ENCODE measurements around the gene IGSF6.
"Not testable (repeated sequence)": the region's sequence is repeated elsewhere in the genome, so short reads cannot be mapped to it uniquely, and the experiment has no call there.

Gene IGSF6

GRCh38 chr16:21628772-21629171 is 23.6 kb downstream of the IGSF6 start:
- DNase-seq = no peak

GRCh38 chr16:21628121-21628726 is 24.2 kb downstream of the IGSF6 start:
- no peak for DNase-seq

- peak; percentile 72 to 90 (median 76) for DNase-seq
These were observed 25.6 kb downstream of the IGSF6 start for GRCh38 chr16:21626659-21627277.

GRCh38 chr16:21625026-21625425 is 27.4 kb downstream of the IGSF6 start:
- no peak for DNase-seq

- DNase-seq = no peak
These were observed 29.9 kb downstream of the IGSF6 start for GRCh38 chr16:21622545-21622944.

GRCh38 chr16:21620592-21620991 is 31.8 kb downstream of the IGSF6 start:
- DNase-seq = no peak

- DNase-seq = no peak
These were observed 32.5 kb downstream of the IGSF6 start for GRCh38 chr16:21619765-21620425.

- no peak for DNase-seq
These were observed 34.1 kb downstream of the IGSF6 start for GRCh38 chr16:21618281-21618680.

GRCh38 chr16:21617607-21618006 is 34.8 kb downstream of the IGSF6 start:
- DNase-seq = peak in 1 of 4 experiments; percentile 46

GRCh38 chr16:21614896-21615295 is 37.5 kb downstream of the IGSF6 start:
- no peak for DNase-seq

GRCh38 chr16:21613781-21614180 is 38.6 kb downstream of the IGSF6 start:
- DNase-seq = no peak

GRCh38 chr16:21613361-21613760 is 39.0 kb downstream of the IGSF6 start:
- DNase-seq = no peak

GRCh38 chr16:21611556-21612384 is 40.6 kb downstream of the IGSF6 start:
- peak; percentile 25 to 80 (median 63) for DNase-seq

- peak; percentile 57 to 90 (median 71) for DNase-seq
These were observed 41.2 kb downstream of the IGSF6 start for GRCh38 chr16:21611198-21611555.

- no peak for DNase-seq
These were observed 41.6 kb downstream of the IGSF6 start for GRCh38 chr16:21610766-21611165.

GRCh38 chr16:21610006-21610544 is 42.3 kb downstream of the IGSF6 start:
- DNase-seq = no peak

GRCh38 chr16:21608639-21609328 is 43.6 kb downstream of the IGSF6 start:
- peak; percentile 73 to 89 (median 84) for DNase-seq

- not testable (repeated sequence) for DNase-seq
These were observed 46.6 kb downstream of the IGSF6 start for GRCh38 chr16:21605848-21606247.

GRCh38 chr16:21603928-21604327 is 48.5 kb downstream of the IGSF6 start:
- peak; percentile 43 to 72 (median 60) for DNase-seq

GRCh38 chr16:21602785-21603184 is 49.6 kb downstream of the IGSF6 start:
- no peak for DNase-seq

- DNase-seq = peak; percentile 42 to 71 (median 56)
These were observed 52.2 kb downstream of the IGSF6 start for GRCh38 chr16:21600031-21600773.
